SK-N-MC (cell line): ENCODE measurements around the gene TFAP2E.

Experiments
- EZH2 ChIP-seq: fragments of 200-600 bp; sonication (generic); IDR thresholded peaks from one replicate; pipeline ENCODE4 v1.6.1; 2017; ENCODE audit warnings: antibody characterized with exemption
- FOXP2 ChIP-seq: optimal IDR thresholded peaks from 2 replicates; pipeline ENCODE3; 2011; ENCODE audit warnings: mild to moderate bottlenecking, moderate library complexity; ENCODE audit not compliant: insufficient read depth; ENCODE audit errors: extremely low read length, control extremely low read depth
- POLR2AphosphoS5 ChIP-seq: IDR thresholded peaks from 2 replicates; pipeline ENCODE4 v1.6.1; 2012; ENCODE audit warnings: mild to moderate bottlenecking, low read depth, low read length, borderline replicate concordance

DNA sequence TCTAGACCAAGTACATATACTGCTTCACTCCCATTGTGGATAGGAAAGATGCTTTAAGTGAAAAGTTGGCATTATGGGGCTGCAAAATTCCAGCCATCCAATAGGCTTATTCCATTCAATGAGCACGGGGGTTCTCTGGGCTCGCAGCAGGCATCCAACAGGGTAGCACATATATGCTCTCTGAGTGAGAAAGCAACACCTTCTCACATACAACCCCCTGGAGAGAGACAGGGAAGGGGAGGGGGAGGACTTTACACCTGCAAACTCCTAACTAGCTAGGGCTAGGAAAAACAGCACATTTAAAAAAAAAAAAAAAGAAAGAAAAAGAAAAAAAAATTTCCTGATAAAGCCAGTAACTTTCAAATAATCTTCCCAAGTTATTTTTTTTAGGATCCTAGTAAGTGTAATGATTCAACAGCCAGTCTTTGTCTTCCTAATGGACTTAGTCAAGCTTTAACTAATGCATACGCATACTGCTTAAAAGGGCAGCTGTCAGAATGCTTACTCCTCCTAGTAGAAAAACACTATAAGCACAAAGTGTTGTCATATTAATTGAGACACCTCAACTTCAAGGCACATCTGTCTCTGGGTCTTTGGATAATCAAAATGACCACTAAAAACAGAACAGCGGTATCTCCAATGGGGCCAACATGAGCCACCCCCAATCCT lies 49.5 kb downstream of the TFAP2E start:
- TF ChIP-seq POLR2AphosphoS5: no peak
- no peak for TF ChIP-seq EZH2
- no peak for TF ChIP-seq FOXP2
